ENCODE results near the gene KRTAP10-6.
"Not testable (repeated sequence)": the region's sequence is repeated elsewhere in the genome, so short reads cannot be mapped to it uniquely, and the experiment has no call there.

DNA sequence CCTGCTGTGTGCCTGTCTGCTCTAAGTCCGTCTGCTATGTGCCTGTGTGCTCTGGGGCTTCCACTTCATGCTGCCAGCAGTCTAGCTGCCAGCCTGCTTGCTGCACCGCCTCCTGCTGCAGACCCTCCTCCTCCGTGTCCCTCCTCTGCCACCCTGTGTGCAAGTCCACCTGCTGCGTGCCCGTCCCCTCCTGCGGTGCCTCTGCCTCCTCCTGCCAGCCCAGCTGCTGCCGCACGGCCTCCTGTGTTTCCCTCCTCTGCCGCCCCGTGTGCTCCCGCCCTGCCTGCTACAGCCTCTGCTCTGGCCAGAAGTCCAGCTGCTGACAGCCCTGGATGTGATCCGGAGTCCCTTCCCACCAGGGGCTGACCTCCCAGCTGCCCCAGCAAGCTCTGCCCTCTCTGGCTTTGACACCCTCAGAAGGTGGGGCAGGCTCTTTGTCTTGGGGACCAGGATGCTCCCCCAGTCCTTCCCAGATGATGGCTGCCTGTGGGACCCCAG lies 45.6 kb upstream of the KRTAP10-6 start:
- not testable (repeated sequence) for TF ChIP-seq CTCF, POLR2A (IDR thresholded peaks at IDR 0.05)

All from right lobe of liver (tissue), 4 donors.